Fibroblast of skin of left biceps (primary cell): ENCODE measurements around the gene APOO.

Source experiments
- DNase-seq, 2 experiments: peaks; one replicate each; pipeline ENCODE4 v3.0.0-alpha.2; 2013; ENCODE audit warnings: low read depth in 2 of 2

APOO gene

DNA sequence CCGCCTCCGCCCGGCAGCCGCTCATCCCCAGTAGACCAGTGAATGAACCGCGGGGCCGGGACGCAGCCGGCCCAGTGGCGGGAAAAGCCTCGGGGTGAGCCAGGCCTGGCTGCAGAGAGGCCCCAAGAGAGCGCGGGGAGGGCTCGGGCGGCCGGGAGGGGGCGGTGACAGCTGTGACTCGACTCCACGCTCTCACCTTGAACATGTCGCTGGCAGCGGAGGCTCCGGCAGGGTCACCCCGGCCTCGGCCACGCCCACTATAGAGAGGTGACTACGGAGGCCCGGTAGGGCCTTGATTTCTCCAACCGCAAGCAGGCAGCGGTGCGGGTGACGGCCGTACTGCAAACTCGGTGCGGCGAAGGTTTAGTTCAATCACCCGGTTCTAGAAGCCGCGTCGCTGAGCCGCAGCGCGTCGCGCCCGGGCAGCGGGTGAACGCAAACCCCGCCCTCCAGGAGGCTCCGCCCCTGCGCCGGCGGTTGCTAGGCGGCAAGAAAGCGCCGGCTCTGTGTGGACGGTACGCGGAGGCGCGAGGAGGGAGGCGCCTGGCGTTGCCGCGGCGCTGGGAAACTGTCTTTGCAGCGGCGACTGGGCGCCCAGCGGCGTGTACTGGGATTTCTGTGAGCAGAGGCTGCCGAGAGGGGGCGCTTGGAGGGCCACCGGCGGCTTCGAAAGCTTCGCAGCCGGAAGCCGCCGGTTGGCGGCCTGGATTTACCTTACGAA, at the start of gene APOO, which contains the start of gene CXorf58:
Gene APOO, minus strand, starts transcription at position 441 of the 721 bp plus-strand sequence. Its CDS starts 236 bp downstream, at position 205.
Gene CXorf58, plus strand, starts transcription at position 509 of the 721 bp plus-strand sequence. CDS start 2,297 bp downstream, outside the sequence.
- peak; percentile 76 to 78 for DNase-seq

GRCh38 chrX:23954396-23954795, 46.7 kb upstream of the APOO start:
- DNase-seq = no peak

GRCh38 chrX:23953908-23954269, 46.2 kb upstream of the APOO start:
- no peak for DNase-seq

GRCh38 chrX:23952984-23953907, 45.5 kb upstream of the APOO start:
- no peak for DNase-seq

DNA sequence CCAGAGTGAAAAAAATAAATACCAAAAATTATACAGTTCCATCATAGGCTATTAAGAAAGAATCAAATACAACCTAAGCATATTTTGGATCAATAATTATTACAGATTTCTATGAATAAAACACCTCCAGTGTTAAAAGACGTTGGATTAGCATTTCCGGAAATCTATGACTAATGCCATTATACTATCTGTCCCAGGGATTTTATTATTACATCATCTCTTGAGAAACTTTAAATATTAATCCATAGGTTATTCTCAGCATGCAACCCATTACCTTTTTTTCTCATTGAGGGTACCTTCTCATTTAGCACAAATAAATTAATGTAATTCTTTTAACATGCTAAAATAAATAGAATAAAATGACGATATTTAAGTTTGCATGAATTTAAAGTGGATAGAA, 44.7 kb upstream of the APOO start:
- no peak for DNase-seq

DNA sequence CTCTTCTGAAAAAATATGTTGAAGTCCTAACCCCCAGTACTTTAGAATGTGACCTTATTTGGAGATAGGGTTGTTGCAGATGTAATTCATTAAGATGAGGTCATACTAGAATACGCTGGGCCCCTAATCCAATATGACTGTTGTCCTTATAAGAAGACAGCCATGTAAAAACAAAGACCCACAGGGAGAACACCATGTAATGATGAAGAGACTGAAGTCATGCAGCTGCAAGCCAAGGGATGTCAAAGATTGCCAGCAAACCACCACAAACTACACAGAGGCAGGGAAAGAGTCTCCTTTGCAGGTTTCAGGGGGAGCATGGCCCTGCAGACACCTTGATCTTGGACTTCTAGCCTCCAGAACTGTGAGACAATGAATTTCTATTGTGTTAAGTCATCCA, 37.5 kb upstream of the APOO start:
- DNase-seq = no peak

- DNase-seq = no peak
Measured at GRCh38 chrX:23944234-23944633, 36.5 kb upstream of the APOO start.

GRCh38 chrX:23939203-23939602, 31.5 kb upstream of the APOO start:
- no peak for DNase-seq

DNA sequence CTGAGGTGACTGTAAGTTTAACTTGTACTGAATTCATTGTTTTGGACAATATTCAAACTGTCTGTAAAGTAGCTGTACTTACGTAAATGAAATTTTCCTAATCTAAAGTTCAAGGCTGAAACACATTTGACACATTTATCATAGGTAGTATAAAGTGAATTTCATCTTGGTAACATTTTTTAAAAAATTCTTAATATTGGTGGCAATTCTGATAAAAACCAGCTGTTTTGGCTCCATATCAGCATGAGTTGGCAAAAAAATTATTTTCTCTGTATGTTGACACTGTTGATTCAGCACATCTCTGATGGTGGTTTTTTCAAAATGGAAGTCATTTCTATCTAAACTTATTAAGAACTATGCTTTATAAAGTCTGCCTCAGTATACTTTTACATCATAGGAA, 31.0 kb upstream of the APOO start:
- no peak for DNase-seq

GRCh38 chrX:23937100-23937499, 29.4 kb upstream of the APOO start:
- DNase-seq = no peak

- DNase-seq = no peak
Measured at GRCh38 chrX:23936180-23936579, 28.4 kb upstream of the APOO start.

DNA sequence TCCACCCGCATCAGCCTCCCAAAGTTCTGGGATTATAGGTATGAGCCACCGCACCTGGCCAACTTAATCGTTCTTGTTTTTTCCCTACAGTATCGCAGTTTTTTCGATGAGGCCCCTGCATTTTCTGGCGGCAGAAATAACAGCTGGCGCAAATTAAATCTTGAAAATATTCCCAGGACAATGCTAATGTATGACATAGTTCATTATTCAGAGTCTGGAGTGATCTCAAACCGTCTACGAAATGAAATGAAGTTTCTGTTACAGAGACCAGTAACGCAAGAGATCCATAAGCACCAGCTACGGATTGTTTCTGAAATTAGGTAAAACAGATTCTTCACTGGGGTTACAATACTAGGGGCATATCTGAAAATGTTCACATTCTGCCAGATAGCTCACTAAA, 27.4 kb upstream of the APOO start:
- peak in 1 of 2 experiments; percentile 24 for DNase-seq

DNA sequence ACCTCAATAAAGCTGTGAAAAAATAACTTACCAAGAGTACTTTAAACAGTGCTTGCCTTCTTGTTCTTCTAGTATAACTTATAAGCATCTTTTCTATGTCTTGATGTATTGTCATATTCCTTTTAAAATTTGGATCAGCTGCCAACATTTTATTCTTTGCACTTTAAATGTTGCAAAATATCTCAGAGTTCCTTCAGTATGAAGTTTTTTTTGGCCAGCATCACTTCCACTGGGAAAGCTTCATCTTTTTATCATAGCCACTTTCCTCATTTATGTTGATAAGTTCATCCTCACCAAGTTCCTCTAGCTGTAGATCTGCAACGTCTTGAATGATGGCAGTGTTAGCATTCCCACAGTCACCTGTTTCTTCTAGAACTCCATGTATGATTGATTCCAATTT, 24.3 kb upstream of the APOO start:
- no peak for DNase-seq

- DNase-seq = no peak
Measured at GRCh38 chrX:23930894-23931604, 23.3 kb upstream of the APOO start.

DNA sequence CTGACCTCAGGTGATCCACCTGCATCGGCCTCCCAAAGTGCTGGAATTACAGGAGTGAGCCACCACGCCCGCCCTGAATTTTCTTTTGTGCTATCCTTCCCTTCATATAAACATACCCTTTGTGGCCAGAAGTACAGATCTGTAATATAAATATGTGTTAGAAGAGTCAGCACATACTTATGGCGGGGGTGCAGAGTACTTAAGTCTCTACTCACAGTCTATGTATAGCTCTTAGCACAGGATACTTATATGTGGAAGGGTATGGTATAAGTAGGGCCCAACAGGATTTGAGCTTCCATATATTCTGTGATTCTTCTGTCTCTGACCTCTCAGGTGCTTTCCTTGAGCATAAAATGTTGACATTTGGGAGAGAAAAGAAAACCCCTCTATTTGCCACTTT, 18.3 kb upstream of the APOO start:
- no peak for DNase-seq

GRCh38 chrX:23919706-23920320, 12.1 kb upstream of the APOO start:
- DNase-seq = no peak

DNA sequence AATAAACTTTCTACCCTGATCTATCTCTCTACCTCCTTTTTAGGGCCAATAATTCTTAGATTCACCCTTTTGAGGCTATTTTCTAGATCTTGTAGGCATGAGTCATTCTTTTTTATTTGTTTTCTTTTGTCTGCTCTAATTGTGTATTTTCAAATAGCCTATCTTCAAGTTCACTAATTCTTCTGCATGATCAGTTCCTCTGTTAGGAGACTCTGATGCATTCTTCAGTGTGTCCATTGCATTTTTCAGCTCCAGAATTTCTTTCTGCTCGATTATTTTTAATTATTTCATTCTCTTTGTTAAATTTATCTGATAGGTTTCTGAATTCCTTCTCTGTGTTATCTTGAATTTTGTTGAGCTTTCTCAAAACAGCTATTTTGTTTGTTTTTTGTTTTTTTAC, 11.4 kb upstream of the APOO start:
- no peak for DNase-seq

DNA sequence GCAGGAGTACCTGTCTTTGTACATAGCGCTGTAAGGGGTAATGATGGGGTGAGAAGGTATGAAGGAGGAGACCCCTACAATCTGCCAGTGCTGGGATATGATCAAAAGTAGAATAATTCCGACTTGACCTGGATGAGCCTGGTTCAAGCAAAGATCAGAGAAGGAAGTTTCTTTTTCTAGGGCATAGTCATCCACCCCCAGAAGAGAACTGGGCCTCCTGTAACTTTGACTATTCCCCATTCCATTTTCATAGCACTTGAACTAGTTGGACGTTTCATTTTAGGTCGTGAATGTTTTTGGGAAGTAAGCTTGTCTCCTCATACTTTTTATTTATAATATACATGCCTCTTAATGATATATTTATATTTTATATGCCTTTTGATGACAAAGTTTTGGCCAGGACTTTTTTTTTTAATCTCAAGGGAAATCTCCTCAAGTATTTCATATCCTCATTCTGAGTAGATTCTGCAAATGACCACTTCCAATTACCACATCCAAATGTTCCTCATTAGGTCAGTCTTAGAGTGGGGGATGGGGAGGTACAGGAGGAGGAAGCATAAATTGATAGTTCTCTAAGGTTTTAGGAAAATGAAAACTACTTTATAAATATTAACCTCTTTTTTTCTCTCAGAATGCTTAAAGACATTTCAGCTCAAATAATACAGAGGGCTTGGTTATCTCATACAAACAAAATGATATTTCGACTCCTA, 3.5 kb upstream of the APOO start:
- DNase-seq = no peak

DNA sequence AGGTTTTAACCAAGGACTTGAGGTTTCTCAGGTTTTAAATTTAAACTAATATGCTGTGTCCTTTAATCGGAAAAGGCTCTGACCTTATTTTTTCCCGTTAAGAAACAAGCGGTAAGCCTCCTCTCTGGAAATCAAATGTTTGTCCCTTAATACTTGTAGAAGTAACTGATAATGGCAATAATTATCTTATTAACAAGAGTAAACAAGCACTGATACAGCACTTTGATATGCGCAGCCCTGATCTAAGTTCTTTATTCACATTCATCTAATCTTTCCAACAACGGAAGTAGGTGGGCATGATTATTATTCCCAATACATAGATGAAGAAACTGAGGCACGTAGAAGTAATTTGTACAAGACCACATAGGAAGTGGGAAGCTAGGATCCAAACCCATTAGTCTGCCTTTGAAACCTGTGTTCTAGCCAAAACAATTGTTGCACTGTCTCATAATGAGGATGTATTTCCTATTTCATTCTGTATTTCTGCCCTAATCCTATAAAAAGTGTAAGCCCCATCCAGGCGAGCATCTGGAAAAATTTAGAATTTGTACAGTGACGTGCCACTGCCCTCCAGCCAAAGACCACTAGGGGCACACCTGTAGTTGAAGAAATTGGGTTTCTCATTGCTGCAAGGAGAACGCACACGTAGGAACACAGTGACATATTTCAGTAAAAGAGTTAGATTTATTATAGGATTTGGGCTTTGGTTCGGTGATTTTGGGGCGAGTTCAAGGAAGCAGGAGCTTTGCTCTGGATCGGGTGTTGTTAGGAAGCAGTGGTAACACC, 674 bp upstream of the APOO start:
- no peak for DNase-seq

DNA sequence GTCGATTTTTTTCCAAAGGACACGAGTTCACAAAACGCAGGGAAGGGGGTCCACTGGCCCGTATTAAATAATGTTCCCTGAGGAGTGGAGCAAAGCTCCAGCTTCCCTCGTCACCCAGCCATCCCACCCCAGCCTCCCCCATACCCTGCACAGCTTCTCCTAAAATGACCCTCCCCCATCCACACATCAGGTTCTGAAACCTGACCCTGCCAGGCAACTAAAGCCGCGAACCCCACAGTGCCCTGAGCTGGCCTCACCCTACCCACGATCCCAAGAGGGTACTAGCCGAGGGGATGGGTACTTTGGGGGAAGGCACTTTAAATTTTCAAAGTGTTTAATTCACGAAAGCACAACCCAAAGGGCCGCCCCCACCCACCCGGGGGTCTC, 634 bp downstream of the APOO start:
- DNase-seq = no peak
